Glutamatergic neuron (in vitro differentiated cells): ENCODE data around the gene PRICKLE3. TPM values are rescaled to one million over a fixed set of nuclear protein-coding genes. Genes with fewer than 3 reads are reported as not detected.

Source experiments
- DNase-seq: peaks from one replicate; pipeline ENCODE4 v3.0.0; 2022
- H3K27ac Mint-ChIP-seq: one replicate; pipeline ENCODE4 v1.8.0; 2020; ENCODE audit warnings: mild to moderate bottlenecking, mixed read lengths, inconsistent platforms; ENCODE audit not compliant: unreplicated experiment
- H3K27me3 Mint-ChIP-seq: one replicate; pipeline ENCODE4 v1.8.0; 2020; ENCODE audit warnings: mild to moderate bottlenecking, moderate library complexity, mixed read lengths, inconsistent platforms; ENCODE audit not compliant: unreplicated experiment
- H3K36me3 Mint-ChIP-seq: one replicate; pipeline ENCODE4 v1.8.0; 2020; ENCODE audit warnings: mild to moderate bottlenecking, mixed read lengths, inconsistent platforms; ENCODE audit not compliant: unreplicated experiment
- H3K4me1 Mint-ChIP-seq: one replicate; pipeline ENCODE4 v1.8.0; 2020; ENCODE audit warnings: mild to moderate bottlenecking, low read depth, mixed read lengths, inconsistent platforms; ENCODE audit not compliant: unreplicated experiment
- H3K4me3 Mint-ChIP-seq: one replicate; pipeline ENCODE4 v1.8.0; 2020; ENCODE audit warnings: mild to moderate bottlenecking, mixed read lengths, inconsistent platforms; ENCODE audit not compliant: unreplicated experiment
- H3K9me3 Mint-ChIP-seq: one replicate; pipeline ENCODE4 v1.8.0; 2020; ENCODE audit warnings: mild to moderate bottlenecking, moderate library complexity, mixed read lengths, inconsistent platforms; ENCODE audit not compliant: unreplicated experiment
- total RNA-seq: library from RNA; stranded (reverse); fragmentation: NEBNext Ultra II Directional; extraction: Animal tissue kit (Norgen Biotek cat#: 25700); gene quantifications from one replicate; pipeline ENCODE4 v1.2.1, GENCODE V29; 2021; ENCODE audit not compliant: unreplicated experiment
- TF ChIP-seq, protein P1 (sequence below): fragments of 200-600 bp; sonication (generic); IDR thresholded peaks from one replicate; pipeline ENCODE4 v1.5.0; 2021; ENCODE audit not compliant: partially characterized antibody, unreplicated experiment

Gene PRICKLE3
- total RNA-seq, 1 donor from 2014 or later, result 1.6 TPM

GRCh38 chrX:49208399-49208798, 22.2 kb upstream of the PRICKLE3 start:
- H3K9me3 Mint-ChIP-seq, result peaks cover 2% of the 10 kb centered on the region
- H3K4me1 Mint-ChIP-seq, result no peaks in the 10 kb centered on the region
- TF ChIP-seq, protein P1, sequence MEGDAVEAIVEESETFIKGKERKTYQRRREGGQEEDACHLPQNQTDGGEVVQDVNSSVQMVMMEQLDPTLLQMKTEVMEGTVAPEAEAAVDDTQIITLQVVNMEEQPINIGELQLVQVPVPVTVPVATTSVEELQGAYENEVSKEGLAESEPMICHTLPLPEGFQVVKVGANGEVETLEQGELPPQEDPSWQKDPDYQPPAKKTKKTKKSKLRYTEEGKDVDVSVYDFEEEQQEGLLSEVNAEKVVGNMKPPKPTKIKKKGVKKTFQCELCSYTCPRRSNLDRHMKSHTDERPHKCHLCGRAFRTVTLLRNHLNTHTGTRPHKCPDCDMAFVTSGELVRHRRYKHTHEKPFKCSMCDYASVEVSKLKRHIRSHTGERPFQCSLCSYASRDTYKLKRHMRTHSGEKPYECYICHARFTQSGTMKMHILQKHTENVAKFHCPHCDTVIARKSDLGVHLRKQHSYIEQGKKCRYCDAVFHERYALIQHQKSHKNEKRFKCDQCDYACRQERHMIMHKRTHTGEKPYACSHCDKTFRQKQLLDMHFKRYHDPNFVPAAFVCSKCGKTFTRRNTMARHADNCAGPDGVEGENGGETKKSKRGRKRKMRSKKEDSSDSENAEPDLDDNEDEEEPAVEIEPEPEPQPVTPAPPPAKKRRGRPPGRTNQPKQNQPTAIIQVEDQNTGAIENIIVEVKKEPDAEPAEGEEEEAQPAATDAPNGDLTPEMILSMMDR, result no peak
- no peak for DNase-seq
- no peak overlapping the region for H3K4me3 Mint-ChIP-seq
- no peaks in the 10 kb centered on the region for H3K27me3 Mint-ChIP-seq
- no peak overlapping the region for H3K27ac Mint-ChIP-seq
- H3K36me3 Mint-ChIP-seq, result peaks cover 4% of the 10 kb centered on the region

- TF ChIP-seq, protein P1, result no peak
- no peaks in the 10 kb centered on the region for H3K27me3 Mint-ChIP-seq
These were observed 20.4 kb upstream of the PRICKLE3 start for GRCh38 chrX:49206543-49206942.

GRCh38 chrX:49205443-49205842, 19.3 kb upstream of the PRICKLE3 start:
- H3K4me1 Mint-ChIP-seq, result peaks cover 2% of the 10 kb centered on the region
- H3K27ac Mint-ChIP-seq, result no peak overlapping the region
- no peaks in the 10 kb centered on the region for H3K36me3 Mint-ChIP-seq
- H3K27me3 Mint-ChIP-seq, result peaks cover 4% of the 10 kb centered on the region
- no peak overlapping the region for H3K4me3 Mint-ChIP-seq
- TF ChIP-seq, protein P1, result no peak
- peaks cover 3% of the 10 kb centered on the region for H3K9me3 Mint-ChIP-seq
- no peak for DNase-seq

More at GRCh38 chrX:49206543-49206942, 20.4 kb upstream of the PRICKLE3 start:
- Mint-ChIP-seq H3K9me3 (no peaks in the 10 kb centered on the region), H3K36me3 (no peaks in the 10 kb centered on the region), H3K27ac (no peak overlapping the region), H3K4me3 (no peak overlapping the region), H3K4me1 (no peaks in the 10 kb centered on the region)
- no peak for DNase-seq

DNA sequence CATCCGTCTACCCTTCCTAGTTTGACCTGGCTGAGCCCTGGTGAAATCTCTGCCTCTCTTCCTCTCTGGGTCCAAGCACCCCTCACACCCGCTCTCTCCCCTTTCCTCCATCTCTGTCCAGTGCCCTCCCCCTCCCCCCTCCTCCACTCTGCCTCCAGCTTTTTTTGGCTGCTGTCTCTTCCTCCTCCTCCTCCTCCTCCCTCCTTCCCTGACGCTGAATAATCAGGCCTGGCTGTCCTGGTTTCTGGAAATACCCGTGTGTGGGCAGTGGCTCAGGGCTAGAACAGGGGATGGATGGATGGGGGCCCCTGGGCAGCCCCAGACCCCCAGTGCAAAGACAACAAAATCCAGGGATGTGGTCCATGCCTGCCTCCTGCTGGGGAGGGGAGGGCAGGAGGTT, 18.5 kb upstream of the PRICKLE3 start:
- Mint-ChIP-seq H3K27me3 (peaks cover 4% of the 10 kb centered on the region), H3K36me3 (no peaks in the 10 kb centered on the region), H3K9me3 (peaks cover 3% of the 10 kb centered on the region), H3K27ac (no peak overlapping the region), H3K4me1 (peaks cover 2% of the 10 kb centered on the region), H3K4me3 (no peak overlapping the region)
- TF ChIP-seq, protein P1, result no peak
- DNase-seq, result no peak

DNA sequence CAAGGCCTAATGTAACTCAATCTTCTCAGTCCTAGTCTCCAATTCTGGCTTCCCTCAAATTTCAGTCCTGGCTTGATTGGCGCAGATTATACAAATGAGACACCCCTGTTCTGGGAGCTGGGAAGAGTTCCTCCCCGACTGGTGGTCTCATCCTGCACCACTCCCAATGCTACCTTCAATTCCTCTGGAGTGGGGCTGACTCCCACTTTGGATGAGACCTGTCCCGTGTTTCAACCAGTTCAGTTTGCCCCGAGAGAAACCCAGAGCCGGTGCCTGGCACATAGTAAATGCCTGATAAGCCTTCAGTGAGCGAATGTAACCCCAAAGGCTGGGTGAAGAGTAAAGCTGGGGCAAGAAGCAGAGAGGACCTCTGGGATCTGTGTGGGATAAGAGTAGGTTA, 17.8 kb upstream of the PRICKLE3 start:
- DNase-seq, result no peak
- Mint-ChIP-seq H3K4me1 (peaks cover 2% of the 10 kb centered on the region), H3K4me3 (no peak overlapping the region), H3K9me3 (peaks cover 3% of the 10 kb centered on the region), H3K27me3 (peaks cover 4% of the 10 kb centered on the region), H3K36me3 (no peaks in the 10 kb centered on the region), H3K27ac (no peak overlapping the region)
- TF ChIP-seq, protein P1, result no peak
